GM23338 (cell line): ENCODE measurements around the gene PRKX. TPM values are rescaled to one million over a fixed set of nuclear protein-coding genes. Genes with fewer than 3 reads are reported as not detected.

ENCODE experiments used
- ATAC-seq: fragments of 200-7000 bp; cut with Tn5 transposase; 3 replicates; pipeline ENCODE4 v1.9.1; 2020
- DNase-seq: peaks from one replicate; pipeline ENCODE4 v3.0.0-alpha.2; 2015; ENCODE audit warnings: low spot score
- H2AFZ ChIP-seq: fragments of 200-600 bp; sonication (generic); 2 replicates; pipeline ENCODE4 v1.8.0; 2016; ENCODE audit warnings: antibody characterized with exemption, mild to moderate bottlenecking, moderate library complexity
- H3F3A ChIP-seq: fragments of 200-600 bp; sonication (generic); replicated peaks from 2 replicates; pipeline ENCODE4 v1.8.0; 2017; ENCODE audit warnings: antibody characterized with exemption, mixed run types, low read depth
- H3K27ac ChIP-seq: fragments of 200-600 bp; sonication (generic); 2 replicates; pipeline ENCODE4 v1.6.1; 2016; ENCODE audit warnings: low read depth
- H3K27me3 ChIP-seq: fragments of 200-600 bp; sonication (generic); 2 replicates; pipeline ENCODE4 v1.8.0; 2016; ENCODE audit warnings: mild to moderate bottlenecking, mixed run types, moderate library complexity; ENCODE audit not compliant: insufficient read depth
- H3K36me3 ChIP-seq: fragments of 200-600 bp; sonication (generic); 2 replicates; pipeline ENCODE4 v1.8.0; 2016; ENCODE audit warnings: mild to moderate bottlenecking; ENCODE audit not compliant: insufficient read depth
- H3K4me1 ChIP-seq: fragments of 200-600 bp; sonication (generic); 2 replicates; pipeline ENCODE4 v1.8.0; 2016; ENCODE audit warnings: mild to moderate bottlenecking, moderate library complexity; ENCODE audit not compliant: insufficient read depth
- H3K4me2 ChIP-seq: fragments of 200-600 bp; sonication (generic); 2 replicates; pipeline ENCODE4 v1.7.1; 2017; ENCODE audit warnings: mixed run types
- H3K4me3 ChIP-seq: fragments of 200-600 bp; sonication (generic); 2 replicates; pipeline ENCODE4 v1.6.1; 2016; ENCODE audit warnings: mixed run types
- H3K79me2 ChIP-seq: fragments of 200-600 bp; sonication (generic); replicated peaks from 2 replicates; pipeline ENCODE4 v1.8.0; 2017; ENCODE audit warnings: mild to moderate bottlenecking; ENCODE audit not compliant: insufficient read depth
- H3K9me2 ChIP-seq: fragments of 200-600 bp; sonication (generic); 2 replicates; pipeline ENCODE4 v1.8.0; 2017; ENCODE audit not compliant: insufficient read depth
- H4K20me1 ChIP-seq: fragments of 200-600 bp; sonication (generic); replicated peaks from 2 replicates; pipeline ENCODE4 v1.8.0; 2017; ENCODE audit warnings: mild to moderate bottlenecking; ENCODE audit not compliant: insufficient read depth
- H3K27ac Mint-ChIP-seq: 2 replicates; pipeline ENCODE4 v1.8.0; 2020; ENCODE audit warnings: inconsistent platforms, mild to moderate bottlenecking, moderate library complexity, mixed read lengths
- H3K27me3 Mint-ChIP-seq: 3 replicates; pipeline ENCODE4 v1.8.0; 2022; ENCODE audit warnings: low read depth, mild to moderate bottlenecking, moderate library complexity, mixed read lengths, inconsistent platforms; ENCODE audit not compliant: insufficient read depth, poor library complexity
- H3K36me3 Mint-ChIP-seq: 3 replicates; pipeline ENCODE4 v1.8.0; 2021; ENCODE audit warnings: low read depth, mild to moderate bottlenecking, inconsistent platforms, moderate library complexity, mixed read lengths
- H3K4me1 Mint-ChIP-seq: 3 replicates; pipeline ENCODE4 v1.8.0; 2020; ENCODE audit warnings: mild to moderate bottlenecking, inconsistent platforms, mixed read lengths
- H3K4me3 Mint-ChIP-seq: 3 replicates; pipeline ENCODE4 v1.8.0; 2021; ENCODE audit warnings: moderate library complexity, mild to moderate bottlenecking, inconsistent platforms, mixed read lengths
- H3K9me3 Mint-ChIP-seq: 3 replicates; pipeline ENCODE4 v1.8.0; 2020; ENCODE audit warnings: moderate library complexity, mild to moderate bottlenecking, inconsistent platforms, mixed read lengths
- CREB1 ChIP-seq: fragments of 250-450 bp; sonication (Bioruptor Pico); IDR thresholded peaks from 2 replicates; pipeline ENCODE4 v1.5.0; 2020; ENCODE audit warnings: low read depth, mild to moderate bottlenecking, moderate library complexity
- CTCF ChIP-seq, 2 experiments: fragments of 200-600 bp in 1 of 2; sonication (generic) in 1 of 2; conservative IDR thresholded peaks; 2 replicates each; pipeline versions ENCODE4 v1.5.1 to v1.6.1; 2016 to 2017; ENCODE audit warnings: antibody characterized with exemption in 2 of 2, low read depth in 2 of 2, mild to moderate bottlenecking in 2 of 2, moderate library complexity in 1 of 2
- EZH2 ChIP-seq: fragments of 200-600 bp; sonication (generic); IDR thresholded peaks from one replicate; pipeline ENCODE4 v1.8.0; 2017; ENCODE audit warnings: antibody characterized with exemption, mild to moderate bottlenecking, low read depth; ENCODE audit not compliant: unreplicated experiment
- EZH2phosphoT487 ChIP-seq: fragments of 200-600 bp; sonication (generic); IDR thresholded peaks from one replicate; pipeline ENCODE4 v1.8.1; 2018; ENCODE audit warnings: antibody characterized with exemption; ENCODE audit not compliant: unreplicated experiment
- POLR2AphosphoS5 ChIP-seq: IDR thresholded peaks from 2 replicates; pipeline ENCODE4 v1.6.1; 2016; ENCODE audit warnings: antibody characterized with exemption, low read depth
- STAT1 ChIP-seq: IDR thresholded peaks from one replicate; pipeline ENCODE4 v1.6.1; 2016; ENCODE audit warnings: antibody characterized with exemption; ENCODE audit not compliant: unreplicated experiment
- ZNF331 ChIP-seq: fragments of 250-450 bp; sonication (Bioruptor Pico); IDR thresholded peaks from 2 replicates; pipeline ENCODE4 v1.5.0; 2020; ENCODE audit warnings: low read depth, mild to moderate bottlenecking, moderate library complexity
- polyA plus RNA-seq: library from polyadenylated mRNA; unstranded; fragments of >200 nt; fragmentation: Nextera tagmentation; extraction: Ambion mirVana; gene quantifications from 2 replicates; pipeline ENCODE4 v1.2.1, GENCODE V29; 2016
- total RNA-seq: library from RNA; depleted of rRNA; stranded (reverse); fragments of >200 nt; shearing (Covaris generic); gene quantifications from 2 replicates; pipeline ENCODE4 v1.2.3, GENCODE V29; 2014
- TF ChIP-seq, protein P1 (sequence below): IDR thresholded peaks from one replicate; pipeline ENCODE4 v1.6.1; 2018; ENCODE audit warnings: antibody characterized with exemption; ENCODE audit not compliant: unreplicated experiment
- TF ChIP-seq, protein P2 (sequence below): IDR thresholded peaks from 2 replicates; pipeline ENCODE4 v1.6.1; 2016; ENCODE audit warnings: antibody characterized with exemption
- TF ChIP-seq, protein P3 (sequence below): fragments of 250-450 bp; sonication (Bioruptor Pico); IDR thresholded peaks from 2 replicates; pipeline ENCODE4 v1.5.0; 2020; ENCODE audit warnings: mild to moderate bottlenecking, moderate library complexity

Gene PRKX
- total and polyA plus RNA-seq, 2 experiments from 2014 or later: 12.9 to 43.5 TPM

GRCh38 chrX:3589474-3589873 is 124.0 kb downstream of the PRKX start (continued):
- TF ChIP-seq, protein P1, sequence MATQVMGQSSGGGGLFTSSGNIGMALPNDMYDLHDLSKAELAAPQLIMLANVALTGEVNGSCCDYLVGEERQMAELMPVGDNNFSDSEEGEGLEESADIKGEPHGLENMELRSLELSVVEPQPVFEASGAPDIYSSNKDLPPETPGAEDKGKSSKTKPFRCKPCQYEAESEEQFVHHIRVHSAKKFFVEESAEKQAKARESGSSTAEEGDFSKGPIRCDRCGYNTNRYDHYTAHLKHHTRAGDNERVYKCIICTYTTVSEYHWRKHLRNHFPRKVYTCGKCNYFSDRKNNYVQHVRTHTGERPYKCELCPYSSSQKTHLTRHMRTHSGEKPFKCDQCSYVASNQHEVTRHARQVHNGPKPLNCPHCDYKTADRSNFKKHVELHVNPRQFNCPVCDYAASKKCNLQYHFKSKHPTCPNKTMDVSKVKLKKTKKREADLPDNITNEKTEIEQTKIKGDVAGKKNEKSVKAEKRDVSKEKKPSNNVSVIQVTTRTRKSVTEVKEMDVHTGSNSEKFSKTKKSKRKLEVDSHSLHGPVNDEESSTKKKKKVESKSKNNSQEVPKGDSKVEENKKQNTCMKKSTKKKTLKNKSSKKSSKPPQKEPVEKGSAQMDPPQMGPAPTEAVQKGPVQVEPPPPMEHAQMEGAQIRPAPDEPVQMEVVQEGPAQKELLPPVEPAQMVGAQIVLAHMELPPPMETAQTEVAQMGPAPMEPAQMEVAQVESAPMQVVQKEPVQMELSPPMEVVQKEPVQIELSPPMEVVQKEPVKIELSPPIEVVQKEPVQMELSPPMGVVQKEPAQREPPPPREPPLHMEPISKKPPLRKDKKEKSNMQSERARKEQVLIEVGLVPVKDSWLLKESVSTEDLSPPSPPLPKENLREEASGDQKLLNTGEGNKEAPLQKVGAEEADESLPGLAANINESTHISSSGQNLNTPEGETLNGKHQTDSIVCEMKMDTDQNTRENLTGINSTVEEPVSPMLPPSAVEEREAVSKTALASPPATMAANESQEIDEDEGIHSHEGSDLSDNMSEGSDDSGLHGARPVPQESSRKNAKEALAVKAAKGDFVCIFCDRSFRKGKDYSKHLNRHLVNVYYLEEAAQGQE: no peak
- no peak for TF ChIP-seq CREB1 (CRISPR knock-in tag)
- no peak for TF ChIP-seq STAT1
- no peak for TF ChIP-seq CTCF (conservative IDR thresholded peaks at IDR 0.05; ENCODE audit: low read depth in 2 of 2)
- TF ChIP-seq, protein P2, sequence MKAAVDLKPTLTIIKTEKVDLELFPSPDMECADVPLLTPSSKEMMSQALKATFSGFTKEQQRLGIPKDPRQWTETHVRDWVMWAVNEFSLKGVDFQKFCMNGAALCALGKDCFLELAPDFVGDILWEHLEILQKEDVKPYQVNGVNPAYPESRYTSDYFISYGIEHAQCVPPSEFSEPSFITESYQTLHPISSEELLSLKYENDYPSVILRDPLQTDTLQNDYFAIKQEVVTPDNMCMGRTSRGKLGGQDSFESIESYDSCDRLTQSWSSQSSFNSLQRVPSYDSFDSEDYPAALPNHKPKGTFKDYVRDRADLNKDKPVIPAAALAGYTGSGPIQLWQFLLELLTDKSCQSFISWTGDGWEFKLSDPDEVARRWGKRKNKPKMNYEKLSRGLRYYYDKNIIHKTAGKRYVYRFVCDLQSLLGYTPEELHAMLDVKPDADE: no peak
- TF ChIP-seq EZH2phosphoT487: no peak
- TF ChIP-seq POLR2AphosphoS5: no peak
- no peak for TF ChIP-seq EZH2
- TF ChIP-seq ZNF331 (CRISPR knock-in tag): no peak

DNA sequence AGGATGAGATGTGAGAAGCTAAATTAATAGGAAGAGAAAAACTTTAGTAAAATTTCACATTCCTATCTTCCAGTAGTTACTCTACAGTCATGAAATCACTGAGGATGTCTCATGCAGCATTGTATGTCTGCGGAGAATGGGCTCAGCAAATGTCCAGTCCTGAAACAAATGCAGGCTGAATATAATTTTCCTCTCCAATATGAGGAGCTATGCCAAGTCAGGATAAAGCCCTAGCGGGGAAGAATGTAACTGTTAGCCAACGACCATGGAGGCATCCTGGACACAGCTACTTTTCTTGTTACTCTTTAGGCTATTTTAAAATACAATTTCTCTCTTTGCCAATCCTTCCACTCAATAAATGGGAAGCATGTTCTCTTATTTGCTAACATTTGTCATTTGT is 127.7 kb downstream of the PRKX start:
- no peak for ATAC-seq
- Histone ChIP-seq H3K27me3 (no peaks in the 10 kb centered on the region), H3K79me2 (no peaks in the 10 kb centered on the region), H3K4me2 (no peak overlapping the region), H3K4me3 (no peak overlapping the region), H3K36me3 (no peaks in the 10 kb centered on the region), H3K27ac (no peak overlapping the region), H3K9me2 (no peaks in the 10 kb centered on the region), H3F3A (no peaks in the 10 kb centered on the region), H3K4me1 (no peaks in the 10 kb centered on the region), H4K20me1 (no peaks in the 10 kb centered on the region), H2AFZ (no peak overlapping the region)
- Mint-ChIP-seq H3K9me3 (no peaks in the 10 kb centered on the region; the same call in 2 of the 3 replicates), H3K27ac (no peak overlapping the region), H3K4me3 (no peak overlapping the region), H3K4me1 (peaks cover 4% of the 10 kb centered on the region; the same call in 2 of the 3 replicates), H3K27me3 (peaks cover 8% of the 10 kb centered on the region), H3K36me3 (no peaks in the 10 kb centered on the region)
- DNase-seq: no peak
- no peak for TF ChIP-seq CTCF (conservative IDR thresholded peaks at IDR 0.05; ENCODE audit: low read depth in 2 of 2)
- TF ChIP-seq, protein P3, sequence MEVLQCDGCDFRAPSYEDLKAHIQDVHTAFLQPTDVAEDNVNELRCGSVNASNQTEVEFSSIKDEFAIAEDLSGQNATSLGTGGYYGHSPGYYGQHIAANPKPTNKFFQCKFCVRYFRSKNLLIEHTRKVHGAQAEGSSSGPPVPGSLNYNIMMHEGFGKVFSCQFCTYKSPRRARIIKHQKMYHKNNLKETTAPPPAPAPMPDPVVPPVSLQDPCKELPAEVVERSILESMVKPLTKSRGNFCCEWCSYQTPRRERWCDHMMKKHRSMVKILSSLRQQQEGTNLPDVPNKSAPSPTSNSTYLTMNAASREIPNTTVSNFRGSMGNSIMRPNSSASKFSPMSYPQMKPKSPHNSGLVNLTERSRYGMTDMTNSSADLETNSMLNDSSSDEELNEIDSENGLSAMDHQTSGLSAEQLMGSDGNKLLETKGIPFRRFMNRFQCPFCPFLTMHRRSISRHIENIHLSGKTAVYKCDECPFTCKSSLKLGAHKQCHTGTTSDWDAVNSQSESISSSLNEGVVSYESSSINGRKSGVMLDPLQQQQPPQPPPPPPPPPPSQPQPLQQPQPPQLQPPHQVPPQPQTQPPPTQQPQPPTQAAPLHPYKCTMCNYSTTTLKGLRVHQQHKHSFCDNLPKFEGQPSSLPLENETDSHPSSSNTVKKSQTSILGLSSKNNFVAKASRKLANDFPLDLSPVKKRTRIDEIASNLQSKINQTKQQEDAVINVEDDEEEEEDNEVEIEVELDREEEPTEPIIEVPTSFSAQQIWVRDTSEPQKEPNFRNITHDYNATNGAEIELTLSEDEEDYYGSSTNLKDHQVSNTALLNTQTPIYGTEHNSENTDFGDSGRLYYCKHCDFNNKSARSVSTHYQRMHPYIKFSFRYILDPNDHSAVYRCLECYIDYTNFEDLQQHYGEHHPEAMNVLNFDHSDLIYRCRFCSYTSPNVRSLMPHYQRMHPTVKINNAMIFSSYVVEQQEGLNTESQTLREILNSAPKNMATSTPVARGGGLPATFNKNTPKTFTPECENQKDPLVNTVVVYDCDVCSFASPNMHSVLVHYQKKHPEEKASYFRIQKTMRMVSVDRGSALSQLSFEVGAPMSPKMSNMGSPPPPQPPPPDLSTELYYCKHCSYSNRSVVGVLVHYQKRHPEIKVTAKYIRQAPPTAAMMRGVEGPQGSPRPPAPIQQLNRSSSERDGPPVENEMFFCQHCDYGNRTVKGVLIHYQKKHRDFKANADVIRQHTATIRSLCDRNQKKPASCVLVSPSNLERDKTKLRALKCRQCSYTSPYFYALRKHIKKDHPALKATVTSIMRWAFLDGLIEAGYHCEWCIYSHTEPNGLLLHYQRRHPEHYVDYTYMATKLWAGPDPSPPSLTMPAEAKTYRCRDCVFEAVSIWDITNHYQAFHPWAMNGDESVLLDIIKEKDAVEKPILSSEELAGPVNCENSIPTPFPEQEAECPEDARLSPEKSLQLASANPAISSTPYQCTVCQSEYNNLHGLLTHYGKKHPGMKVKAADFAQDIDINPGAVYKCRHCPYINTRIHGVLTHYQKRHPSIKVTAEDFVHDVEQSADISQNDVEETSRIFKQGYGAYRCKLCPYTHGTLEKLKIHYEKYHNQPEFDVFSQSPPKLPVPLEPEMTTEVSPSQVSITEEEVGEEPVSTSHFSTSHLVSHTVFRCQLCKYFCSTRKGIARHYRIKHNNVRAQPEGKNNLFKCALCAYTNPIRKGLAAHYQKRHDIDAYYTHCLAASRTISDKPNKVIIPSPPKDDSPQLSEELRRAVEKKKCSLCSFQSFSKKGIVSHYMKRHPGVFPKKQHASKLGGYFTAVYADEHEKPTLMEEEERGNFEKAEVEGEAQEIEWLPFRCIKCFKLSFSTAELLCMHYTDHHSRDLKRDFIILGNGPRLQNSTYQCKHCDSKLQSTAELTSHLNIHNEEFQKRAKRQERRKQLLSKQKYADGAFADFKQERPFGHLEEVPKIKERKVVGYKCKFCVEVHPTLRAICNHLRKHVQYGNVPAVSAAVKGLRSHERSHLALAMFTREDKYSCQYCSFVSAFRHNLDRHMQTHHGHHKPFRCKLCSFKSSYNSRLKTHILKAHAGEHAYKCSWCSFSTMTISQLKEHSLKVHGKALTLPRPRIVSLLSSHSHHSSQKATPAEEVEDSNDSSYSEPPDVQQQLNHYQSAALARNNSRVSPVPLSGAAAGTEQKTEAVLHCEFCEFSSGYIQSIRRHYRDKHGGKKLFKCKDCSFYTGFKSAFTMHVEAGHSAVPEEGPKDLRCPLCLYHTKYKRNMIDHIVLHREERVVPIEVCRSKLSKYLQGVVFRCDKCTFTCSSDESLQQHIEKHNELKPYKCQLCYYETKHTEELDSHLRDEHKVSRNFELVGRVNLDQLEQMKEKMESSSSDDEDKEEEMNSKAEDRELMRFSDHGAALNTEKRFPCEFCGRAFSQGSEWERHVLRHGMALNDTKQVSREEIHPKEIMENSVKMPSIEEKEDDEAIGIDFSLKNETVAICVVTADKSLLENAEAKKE (CRISPR knock-in tag): no peak
